Loucy (cell line): Measurements from ENCODE around the gene SYNGAP1.

Experiments used
- H2AFZ ChIP-seq: fragments of 200-600 bp; sonication (generic); 2 replicates; pipeline ENCODE4 v1.6.0; 2016; ENCODE audit warnings: antibody characterized with exemption, mild to moderate bottlenecking, low read length, moderate library complexity
- H3F3A ChIP-seq: fragments of 200-600 bp; 2 replicates; pipeline ENCODE4 v1.6.0; 2016; ENCODE audit warnings: antibody characterized with exemption, low read depth, mild to moderate bottlenecking
- H3K27me3 ChIP-seq: fragments of 200-600 bp; sonication (generic); 2 replicates; pipeline ENCODE4 v1.6.1; 2014; ENCODE audit warnings: low read length, mild to moderate bottlenecking; ENCODE audit not compliant: insufficient read depth, poor library complexity, severe bottlenecking
- H3K36me3 ChIP-seq: fragments of 200-600 bp; sonication (generic); 2 replicates; pipeline ENCODE4 v1.6.1; 2016; ENCODE audit warnings: low read length; ENCODE audit not compliant: insufficient read depth
- H3K4me1 ChIP-seq: fragments of 200-600 bp; sonication (generic); 2 replicates; pipeline ENCODE4 v1.5.1; 2014; ENCODE audit warnings: low read length, mild to moderate bottlenecking; ENCODE audit not compliant: insufficient read depth, poor library complexity, severe bottlenecking
- H3K4me2 ChIP-seq: fragments of 200-600 bp; sonication (generic); 2 replicates; pipeline ENCODE4 v1.6.0; 2014; ENCODE audit warnings: antibody characterized with exemption, low read length, low read depth, mild to moderate bottlenecking; ENCODE audit not compliant: poor library complexity, severe bottlenecking
- H3K4me3 ChIP-seq: fragments of 200-600 bp; sonication (generic); 2 replicates; pipeline ENCODE4 v1.5.1; 2014; ENCODE audit warnings: low read length, mild to moderate bottlenecking, mixed read lengths; ENCODE audit not compliant: poor library complexity, severe bottlenecking
- H3K79me2 ChIP-seq: fragments of 200-600 bp; sonication (generic); 2 replicates; pipeline ENCODE4 v1.6.1; 2014; ENCODE audit warnings: low read length; ENCODE audit not compliant: insufficient read depth
- H3K9ac ChIP-seq: fragments of 200-600 bp; sonication (generic); 2 replicates; pipeline ENCODE4 v1.6.0; 2014; ENCODE audit warnings: mild to moderate bottlenecking, low read depth, low read length, moderate library complexity; ENCODE audit not compliant: poor library complexity, severe bottlenecking
- H3K9me2 ChIP-seq: fragments of 200-600 bp; sonication (generic); replicated peaks from 2 replicates; pipeline ENCODE4 v1.6.1; 2016; ENCODE audit warnings: low read depth, low read length, mixed read lengths
- H3K9me3 ChIP-seq: fragments of 200-600 bp; sonication (generic); 2 replicates; pipeline ENCODE4 v1.6.1; 2014; ENCODE audit warnings: mild to moderate bottlenecking, antibody characterized with exemption, low read length, low read depth; ENCODE audit not compliant: insufficient read depth
- H4K20me1 ChIP-seq: fragments of 200-600 bp; sonication (generic); 2 replicates; pipeline ENCODE4 v1.6.0; 2014; ENCODE audit warnings: antibody characterized with exemption, low read length, mild to moderate bottlenecking; ENCODE audit not compliant: insufficient read depth, poor library complexity, severe bottlenecking
- EZH2phosphoT487 ChIP-seq: fragments of 200-600 bp; IDR thresholded peaks from 2 replicates; pipeline ENCODE4 v1.6.1; 2018; ENCODE audit warnings: antibody characterized with exemption, mild to moderate bottlenecking, moderate library complexity, borderline replicate concordance
- TF ChIP-seq, protein P1 (sequence below): fragments of 200-600 bp; sonication (generic); conservative IDR thresholded peaks from 2 replicates; pipeline ENCODE4 v1.5.1; 2014; ENCODE audit warnings: mild to moderate bottlenecking, antibody characterized with exemption, low read length

SYNGAP1 gene

DNA sequence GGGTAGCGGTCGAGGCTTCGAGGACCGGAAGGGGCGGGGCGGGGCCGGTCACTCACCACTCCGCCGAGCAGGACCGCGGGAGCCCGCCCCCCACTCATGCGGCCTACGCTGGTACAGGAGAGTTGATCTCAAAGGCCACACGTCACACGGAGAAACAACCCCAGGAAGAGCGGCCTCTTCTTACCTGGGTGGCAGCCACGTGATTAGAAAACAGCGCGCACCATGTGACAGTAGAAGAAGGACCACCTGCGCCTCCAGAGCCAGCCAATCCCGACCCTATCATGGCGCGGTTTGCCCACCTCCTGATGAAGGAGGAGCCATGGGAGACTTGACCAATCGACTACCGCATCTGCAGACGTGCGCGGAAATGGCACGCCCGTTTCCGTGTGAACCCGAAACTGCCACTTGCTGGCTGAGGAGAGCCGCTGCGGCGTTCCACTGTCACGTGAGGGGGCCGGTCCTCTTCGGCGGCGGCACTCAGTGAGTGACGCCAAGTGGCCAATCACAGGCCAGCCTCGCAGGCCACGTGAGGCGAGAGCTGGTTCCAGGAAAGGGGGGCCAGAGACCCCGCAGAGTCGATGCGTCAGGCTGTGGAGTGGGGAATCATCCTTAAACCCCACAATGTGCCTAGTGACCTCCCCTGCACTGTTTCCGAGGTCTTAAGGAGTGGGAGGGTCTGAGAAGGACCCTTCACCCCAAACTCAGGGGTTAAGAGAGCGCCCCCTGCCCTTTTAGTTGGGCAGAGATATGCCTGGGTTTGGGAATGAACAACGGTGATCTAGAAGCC lies 1.8 kb upstream of the SYNGAP1 start, which contains the start of gene CUTA:
Gene CUTA (minus strand): TSS at position 205 of the 787 bp plus-strand sequence. CDS start 107 bp downstream, at position 98.
- Histone ChIP-seq H3K9me3 (no peaks in the 10 kb centered on the region), H3F3A (no peaks in the 10 kb centered on the region), H3K36me3 (no peaks in the 10 kb centered on the region; the same call in 1 of the 2 replicates), H3K4me1 (peaks cover 54% of the 10 kb centered on the region), H3K9me2 (no peaks in the 10 kb centered on the region), H3K27me3 (no peaks in the 10 kb centered on the region), H3K4me2 (peak within 1 kb of the TSS; percentile 94), H3K4me3 (peak within 1 kb of the TSS; percentile 90), H4K20me1 (peaks cover 38% of the 10 kb centered on the region), H2AFZ (peak within 1 kb of the TSS; percentile 81), H3K9ac (peak within 1 kb of the TSS; percentile 93), H3K79me2 (peaks cover 52% of the 10 kb centered on the region)
- TF ChIP-seq EZH2phosphoT487, result no peak
- TF ChIP-seq, protein P1, sequence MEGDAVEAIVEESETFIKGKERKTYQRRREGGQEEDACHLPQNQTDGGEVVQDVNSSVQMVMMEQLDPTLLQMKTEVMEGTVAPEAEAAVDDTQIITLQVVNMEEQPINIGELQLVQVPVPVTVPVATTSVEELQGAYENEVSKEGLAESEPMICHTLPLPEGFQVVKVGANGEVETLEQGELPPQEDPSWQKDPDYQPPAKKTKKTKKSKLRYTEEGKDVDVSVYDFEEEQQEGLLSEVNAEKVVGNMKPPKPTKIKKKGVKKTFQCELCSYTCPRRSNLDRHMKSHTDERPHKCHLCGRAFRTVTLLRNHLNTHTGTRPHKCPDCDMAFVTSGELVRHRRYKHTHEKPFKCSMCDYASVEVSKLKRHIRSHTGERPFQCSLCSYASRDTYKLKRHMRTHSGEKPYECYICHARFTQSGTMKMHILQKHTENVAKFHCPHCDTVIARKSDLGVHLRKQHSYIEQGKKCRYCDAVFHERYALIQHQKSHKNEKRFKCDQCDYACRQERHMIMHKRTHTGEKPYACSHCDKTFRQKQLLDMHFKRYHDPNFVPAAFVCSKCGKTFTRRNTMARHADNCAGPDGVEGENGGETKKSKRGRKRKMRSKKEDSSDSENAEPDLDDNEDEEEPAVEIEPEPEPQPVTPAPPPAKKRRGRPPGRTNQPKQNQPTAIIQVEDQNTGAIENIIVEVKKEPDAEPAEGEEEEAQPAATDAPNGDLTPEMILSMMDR, result peak; percentile 58

DNA sequence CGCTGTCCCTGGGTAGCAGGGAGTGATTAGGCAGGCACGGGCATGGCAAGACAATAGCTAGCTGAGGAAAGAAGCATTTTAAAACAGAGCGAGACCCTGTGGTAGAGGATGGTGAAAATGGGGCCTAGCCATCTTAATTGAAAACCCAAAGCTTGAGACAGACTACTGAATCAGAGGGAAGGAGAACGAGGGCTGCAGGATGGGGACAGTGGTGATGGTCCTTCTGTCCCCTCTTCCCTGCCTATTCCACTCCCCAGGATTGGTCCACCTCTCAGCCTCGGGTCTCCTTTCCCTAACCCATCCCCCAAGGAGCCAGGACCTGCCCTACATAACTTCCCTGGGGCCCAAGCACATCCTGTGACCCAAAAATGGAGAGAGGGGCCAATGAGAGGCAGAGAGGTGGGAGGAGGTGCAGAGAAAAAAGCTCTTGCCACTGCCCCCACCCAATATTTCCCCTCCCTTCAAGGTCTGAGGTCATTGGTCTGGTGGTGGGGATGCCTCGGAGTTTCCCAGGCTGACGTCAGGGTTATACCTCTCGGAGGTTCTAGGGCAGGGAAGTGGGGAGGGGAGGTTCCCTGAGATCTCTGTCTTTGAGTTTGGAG lies 1.1 kb upstream of the SYNGAP1 start:
- no peaks in the 10 kb centered on the region for H3F3A ChIP-seq
- H3K4me2 ChIP-seq, result peak overlapping the region; percentile 94
- no peaks in the 10 kb centered on the region for H3K27me3 ChIP-seq
- H3K9me3 ChIP-seq, result no peaks in the 10 kb centered on the region
- peak overlapping the region; percentile 78 for H3K4me3 ChIP-seq
- H3K9ac ChIP-seq, result peak overlapping the region; percentile 93
- peaks cover 38% of the 10 kb centered on the region for H4K20me1 ChIP-seq
- no peaks in the 10 kb centered on the region for H3K9me2 ChIP-seq
- H3K36me3 ChIP-seq, result no peaks in the 10 kb centered on the region; the same call in 1 of the 2 replicates
- H3K4me1 ChIP-seq, result peaks cover 54% of the 10 kb centered on the region
- TF ChIP-seq, protein P1, result no peak
- no peak for TF ChIP-seq EZH2phosphoT487
- H3K79me2 ChIP-seq, result peaks cover 49% of the 10 kb centered on the region
- H2AFZ ChIP-seq, result peak overlapping the region; percentile 43; the same call in 1 of the 2 replicates

DNA sequence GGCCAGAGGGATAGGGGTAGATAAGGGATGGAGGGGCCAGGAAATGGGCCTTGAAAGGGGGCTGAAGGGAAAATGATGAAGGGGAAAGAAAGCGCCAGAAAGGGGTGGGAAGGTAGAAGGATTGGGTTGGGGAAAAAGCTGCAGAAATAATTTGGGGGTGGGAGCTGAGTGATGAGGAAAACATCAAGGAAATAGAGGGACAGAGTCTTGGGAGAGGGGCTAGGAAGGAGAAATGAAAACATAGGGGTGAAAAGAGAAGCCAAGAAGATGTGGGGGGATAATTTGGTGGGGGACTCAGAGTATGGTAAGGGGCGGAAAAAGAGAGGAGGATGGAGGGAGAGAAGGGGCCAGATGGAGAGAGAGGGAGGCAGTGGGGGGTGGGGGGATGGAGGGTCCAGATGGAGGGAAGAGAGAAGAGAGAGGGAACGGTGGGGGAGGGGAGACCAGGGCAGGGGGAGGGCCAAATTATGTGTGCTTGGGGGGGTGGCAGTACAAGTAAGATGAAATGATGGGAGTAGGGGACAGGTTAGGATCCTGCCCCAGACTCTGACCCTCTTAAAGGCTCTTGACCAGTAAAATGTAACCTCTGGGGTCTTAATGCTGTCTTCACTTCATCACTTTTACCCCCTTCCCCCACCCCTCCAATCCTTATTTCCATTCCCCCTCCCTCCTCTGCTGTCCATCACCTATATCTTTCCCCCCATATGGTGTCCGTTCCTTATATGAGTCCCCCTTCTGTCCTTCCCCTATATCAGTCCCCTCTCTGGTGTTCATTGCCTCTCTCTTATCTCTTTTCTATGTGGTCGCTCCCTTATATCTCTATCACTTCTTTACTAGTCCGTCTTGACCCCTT lies 852 bp downstream of the SYNGAP1 start:
- Histone ChIP-seq H3K4me1 (peaks cover 54% of the 10 kb centered on the region), H3K4me2 (peak overlapping the region; percentile 59), H2AFZ (no peak overlapping the region), H3K36me3 (no peaks in the 10 kb centered on the region), H3K9me2 (no peaks in the 10 kb centered on the region), H3K4me3 (peak overlapping the region; percentile 78), H3K79me2 (peaks cover 42% of the 10 kb centered on the region), H3F3A (no peaks in the 10 kb centered on the region), H3K9ac (peak overlapping the region; percentile 78), H3K27me3 (no peaks in the 10 kb centered on the region), H3K9me3 (no peaks in the 10 kb centered on the region), H4K20me1 (peaks cover 20% of the 10 kb centered on the region)
- no peak for TF ChIP-seq EZH2phosphoT487
- TF ChIP-seq, protein P1, result no peak
